Measurements from ENCODE around the gene COL25A1. TPM values are rescaled to one million over a fixed set of nuclear protein-coding genes. Genes with fewer than 3 reads are reported as not detected.

COL25A1 gene
- total RNA-seq, 6 donors from 2014 or later = 0.15 to 0.79 (median 0.27) TPM; not detected in 2

- TF ChIP-seq, protein P1, sequence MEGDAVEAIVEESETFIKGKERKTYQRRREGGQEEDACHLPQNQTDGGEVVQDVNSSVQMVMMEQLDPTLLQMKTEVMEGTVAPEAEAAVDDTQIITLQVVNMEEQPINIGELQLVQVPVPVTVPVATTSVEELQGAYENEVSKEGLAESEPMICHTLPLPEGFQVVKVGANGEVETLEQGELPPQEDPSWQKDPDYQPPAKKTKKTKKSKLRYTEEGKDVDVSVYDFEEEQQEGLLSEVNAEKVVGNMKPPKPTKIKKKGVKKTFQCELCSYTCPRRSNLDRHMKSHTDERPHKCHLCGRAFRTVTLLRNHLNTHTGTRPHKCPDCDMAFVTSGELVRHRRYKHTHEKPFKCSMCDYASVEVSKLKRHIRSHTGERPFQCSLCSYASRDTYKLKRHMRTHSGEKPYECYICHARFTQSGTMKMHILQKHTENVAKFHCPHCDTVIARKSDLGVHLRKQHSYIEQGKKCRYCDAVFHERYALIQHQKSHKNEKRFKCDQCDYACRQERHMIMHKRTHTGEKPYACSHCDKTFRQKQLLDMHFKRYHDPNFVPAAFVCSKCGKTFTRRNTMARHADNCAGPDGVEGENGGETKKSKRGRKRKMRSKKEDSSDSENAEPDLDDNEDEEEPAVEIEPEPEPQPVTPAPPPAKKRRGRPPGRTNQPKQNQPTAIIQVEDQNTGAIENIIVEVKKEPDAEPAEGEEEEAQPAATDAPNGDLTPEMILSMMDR (IDR thresholded peaks at IDR 0.05) = no peak
- TF ChIP-seq EP300 (IDR thresholded peaks at IDR 0.05) (no peak), POLR2A (IDR thresholded peaks at IDR 0.05) (no peak), POLR2AphosphoS5 (IDR thresholded peaks at IDR 0.05) (no peak)
Measured at GRCh38 chr4:108980455-108981239, 321.8 kb downstream of the COL25A1 start.

GRCh38 chr4:108979759-108980158, 322.7 kb downstream of the COL25A1 start:
- H3K36me3 ChIP-seq = no peaks in the 10 kb centered on the region
- no peak overlapping the region for H3K27ac ChIP-seq
- DNase-seq = no peak
- H3K4me3 ChIP-seq = no peak overlapping the region
- 80 to 88% methylated on average over 6 of the region's 6 CpGs for WGBS, 2 donors
- TF ChIP-seq POLR2AphosphoS5 (IDR thresholded peaks at IDR 0.05) (no peak), EP300 (IDR thresholded peaks at IDR 0.05) (no peak), POLR2A (IDR thresholded peaks at IDR 0.05) (no peak)
- TF ChIP-seq, protein P1 (IDR thresholded peaks at IDR 0.05) = no peak
- no peak for ATAC-seq (ENCODE audit: low FRiP score in 2 of 2)
- no peaks in the 10 kb centered on the region for H3K9me3 ChIP-seq
- no peaks in the 10 kb centered on the region for H3K27me3 ChIP-seq
- no peaks in the 10 kb centered on the region for H3K4me1 ChIP-seq

More at GRCh38 chr4:108980455-108981239, 321.8 kb downstream of the COL25A1 start:
- DNase-seq (no peak), ATAC-seq (ENCODE audit: low FRiP score in 2 of 2) (no peak)
- Histone ChIP-seq H3K4me3 (no peak overlapping the region), H3K27me3 (no peaks in the 10 kb centered on the region), H3K27ac (no peak overlapping the region), H3K36me3 (no peaks in the 10 kb centered on the region), H3K9me3 (no peaks in the 10 kb centered on the region), H3K4me1 (no peaks in the 10 kb centered on the region)
- WGBS, 2 donors = 85 to 87% methylated on average over 10 of the region's 10 CpGs

- WGBS, 2 donors = 89% methylated on average over 9 of the region's 9 CpGs
- peak in 1 of 2 donors; percentile 62 for DNase-seq
- Histone ChIP-seq H3K4me1 (no peaks in the 10 kb centered on the region), H3K27ac (no peak overlapping the region), H3K36me3 (no peaks in the 10 kb centered on the region), H3K4me3 (no peak overlapping the region), H3K27me3 (no peaks in the 10 kb centered on the region), H3K9me3 (no peaks in the 10 kb centered on the region)
- ATAC-seq (ENCODE audit: low FRiP score in 2 of 2) = no peak
- TF ChIP-seq EP300 (IDR thresholded peaks at IDR 0.05) (no peak), POLR2AphosphoS5 (IDR thresholded peaks at IDR 0.05) (no peak), POLR2A (IDR thresholded peaks at IDR 0.05) (no peak)
- TF ChIP-seq, protein P1 (IDR thresholded peaks at IDR 0.05) = no peak
Measured at GRCh38 chr4:108978066-108978465, 324.4 kb downstream of the COL25A1 start.

DNA sequence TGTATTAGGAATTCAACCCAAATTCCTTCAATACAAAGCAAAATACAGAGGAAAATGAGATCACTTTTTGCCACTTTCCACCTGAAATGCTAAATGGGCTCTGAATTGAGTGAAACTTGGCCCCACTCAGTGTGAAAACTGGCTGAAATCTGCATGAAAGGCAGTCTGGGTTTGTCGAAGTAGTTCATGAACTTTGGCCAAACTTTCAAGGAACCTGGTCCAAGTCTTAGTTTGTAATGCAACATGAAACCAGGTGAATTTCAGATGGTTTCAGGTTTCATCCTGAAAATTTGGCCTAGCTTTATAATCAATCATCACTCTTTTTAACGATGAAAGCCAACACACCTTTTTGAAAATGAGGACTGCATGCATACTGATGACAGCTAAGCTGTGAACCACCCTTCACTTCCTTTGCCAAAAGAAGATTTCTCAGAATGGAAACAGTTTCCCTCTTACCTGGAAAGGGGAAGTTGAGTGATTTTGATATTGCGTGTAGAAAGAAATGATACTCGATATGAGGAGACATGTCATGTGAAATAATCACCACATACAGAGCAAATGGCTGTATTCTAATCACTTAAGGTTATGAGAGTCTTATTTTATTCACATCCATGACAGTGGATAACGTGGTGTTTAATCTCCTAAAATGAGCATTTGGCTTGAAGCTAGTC, 329.7 kb downstream of the COL25A1 start:
- no peak overlapping the region for H3K4me3 ChIP-seq
- no peak for ATAC-seq (ENCODE audit: low FRiP score in 2 of 2)
- WGBS, 2 donors = 64 to 74% methylated on average over 5 of the region's 5 CpGs
- DNase-seq = no peak
- H3K9me3 ChIP-seq = no peaks in the 10 kb centered on the region
- H3K36me3 ChIP-seq = no peaks in the 10 kb centered on the region
- no peak for TF ChIP-seq EP300 (IDR thresholded peaks at IDR 0.05)
- no peak for TF ChIP-seq POLR2A (IDR thresholded peaks at IDR 0.05)
- TF ChIP-seq POLR2AphosphoS5 (IDR thresholded peaks at IDR 0.05) = no peak
- TF ChIP-seq, protein P1 (IDR thresholded peaks at IDR 0.05) = no peak
- H3K27me3 ChIP-seq = no peaks in the 10 kb centered on the region
- no peak overlapping the region for H3K27ac ChIP-seq
- no peaks in the 10 kb centered on the region for H3K4me1 ChIP-seq

Data from upper lobe of left lung (tissue), 6 donors.